NOMO-1 treated with dmso at 0.1 percent for 144 hours (cell line): ENCODE results near the gene MKNK2.

Source experiments
- DNase-seq: peaks from one replicate; lab custom pipeline; 2025; ENCODE audit not compliant: unreplicated experiment; lab: John Stamatoyannopoulos, UW

MKNK2 gene

DNA sequence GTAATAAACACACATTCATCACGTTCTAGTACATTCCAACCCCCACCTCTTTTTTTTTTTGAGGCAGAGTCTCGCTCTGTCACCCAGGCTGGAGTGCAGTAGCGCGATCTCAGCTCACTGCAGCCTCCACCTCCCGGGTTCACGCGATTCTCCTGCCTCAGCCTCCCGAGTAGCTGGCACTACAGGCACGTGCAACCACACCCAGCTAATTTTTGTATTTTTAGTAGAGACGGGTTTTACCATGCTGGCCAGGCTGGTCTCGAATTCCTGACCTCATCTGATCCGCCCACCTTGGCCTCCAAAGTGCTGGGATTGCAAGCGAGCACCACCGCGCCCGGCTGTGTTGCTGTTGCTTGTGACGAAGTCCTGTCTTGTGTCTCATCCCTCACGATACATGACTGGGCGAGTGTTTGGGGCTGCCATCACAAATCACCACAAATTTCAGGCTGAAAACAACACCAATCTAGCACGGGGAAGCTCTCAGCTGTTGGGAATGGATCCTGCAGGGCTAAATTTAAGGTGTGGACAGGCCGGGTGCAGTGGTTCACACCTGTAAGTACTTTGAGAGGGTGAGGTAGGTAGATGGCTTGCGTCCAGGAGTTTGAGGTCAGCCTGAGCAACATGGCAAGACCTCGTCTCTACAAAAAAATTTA, 29.4 kb upstream of the MKNK2 start:
- DNase-seq: no peak

DNA sequence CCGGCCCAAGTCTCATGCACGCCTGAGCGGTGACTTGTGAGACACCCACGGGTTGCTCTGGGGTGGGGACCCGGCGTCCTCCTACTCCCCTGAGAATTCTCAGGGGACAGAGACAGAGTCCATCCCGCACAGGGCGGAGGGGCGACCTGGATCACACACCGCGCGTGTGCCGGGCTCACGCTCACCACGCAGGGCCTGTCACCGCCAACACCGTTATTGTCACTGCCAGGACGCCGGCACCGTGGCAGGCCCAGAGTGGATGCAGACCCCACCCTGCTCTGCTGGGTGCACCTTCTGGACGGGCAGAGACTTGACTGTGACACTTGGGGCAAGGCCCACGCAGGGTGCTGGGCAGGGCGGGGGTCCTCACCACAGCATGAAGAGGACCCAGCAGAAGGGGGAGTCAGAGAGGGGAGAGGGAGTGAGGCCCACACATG, 28.8 kb upstream of the MKNK2 start:
- no peak for DNase-seq

DNA sequence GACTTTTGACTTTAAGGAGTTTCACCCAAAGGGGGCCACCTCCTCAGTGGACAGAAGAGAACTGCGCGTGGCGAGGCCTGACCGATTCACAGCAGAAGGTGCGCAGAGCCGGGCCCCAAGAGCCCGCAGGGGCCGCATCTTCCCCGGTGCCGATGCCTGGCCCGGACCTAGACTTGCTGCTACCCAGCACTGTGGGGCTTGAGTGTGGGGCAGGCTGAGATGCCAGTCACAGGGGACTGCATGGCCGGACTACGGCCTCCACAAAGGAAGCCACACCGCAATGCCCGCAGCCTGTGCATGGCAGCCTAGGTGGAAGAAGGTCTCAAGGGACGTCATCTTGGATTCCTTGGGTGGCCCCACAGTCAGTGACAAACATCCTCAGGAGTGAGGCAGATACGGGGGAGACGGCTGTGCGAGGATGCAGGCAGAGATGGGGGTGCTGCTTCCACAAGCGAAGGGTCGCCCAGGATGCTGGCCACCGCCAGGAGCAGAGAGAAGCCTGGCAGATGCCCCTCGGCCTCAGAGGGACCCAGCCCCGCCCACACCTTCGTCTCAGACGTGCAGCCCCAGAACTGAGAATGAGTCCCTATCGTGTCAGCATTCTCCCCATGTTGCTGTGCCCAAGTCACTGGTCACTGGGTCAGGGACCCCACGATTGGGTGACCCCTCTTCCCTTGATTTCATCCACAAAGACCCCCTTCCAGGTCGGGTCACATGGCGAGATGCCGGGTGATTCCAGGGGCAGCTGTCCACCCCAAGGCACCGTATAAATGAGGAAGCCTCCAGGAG, 28.2 kb upstream of the MKNK2 start:
- no peak for DNase-seq

DNA sequence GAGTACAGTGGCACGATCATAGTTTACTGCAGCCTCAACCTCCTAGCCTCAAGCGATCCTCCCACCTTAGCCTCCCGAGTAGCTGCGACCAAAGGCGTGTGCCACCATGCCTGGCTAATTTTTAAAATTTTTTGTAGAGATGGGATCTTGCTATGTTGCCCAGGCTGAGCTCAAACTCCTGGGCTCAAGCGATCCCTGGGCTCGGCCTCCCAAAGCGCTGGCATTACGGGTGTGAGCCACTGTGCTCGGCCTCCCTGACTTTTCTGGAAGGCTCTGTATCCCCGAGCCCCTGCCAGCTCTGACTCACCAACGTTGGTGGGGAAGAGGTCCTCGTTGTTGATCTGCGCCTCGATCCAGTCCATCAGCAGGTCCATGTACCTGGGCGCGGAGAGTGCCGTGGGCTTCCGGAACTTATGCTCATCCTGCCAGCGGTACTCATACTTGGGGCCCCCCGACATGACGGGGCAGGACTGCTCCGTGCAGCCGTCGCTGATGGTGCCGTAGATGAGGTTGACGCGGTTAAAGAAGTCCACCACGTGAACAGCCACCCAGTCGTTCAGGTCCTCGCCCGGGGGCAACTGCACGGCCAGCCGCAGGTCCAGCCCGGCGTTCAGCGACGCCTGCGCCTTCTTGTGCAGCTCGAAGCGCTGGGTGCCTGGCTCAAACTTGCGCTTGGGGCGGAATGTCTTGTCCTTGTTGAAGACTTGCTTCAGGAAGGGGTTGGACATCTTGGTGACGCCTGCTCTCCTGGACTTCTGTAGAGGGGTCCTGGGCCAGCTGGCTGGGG, 27.0 kb upstream of the MKNK2 start:
- DNase-seq: no peak

DNA sequence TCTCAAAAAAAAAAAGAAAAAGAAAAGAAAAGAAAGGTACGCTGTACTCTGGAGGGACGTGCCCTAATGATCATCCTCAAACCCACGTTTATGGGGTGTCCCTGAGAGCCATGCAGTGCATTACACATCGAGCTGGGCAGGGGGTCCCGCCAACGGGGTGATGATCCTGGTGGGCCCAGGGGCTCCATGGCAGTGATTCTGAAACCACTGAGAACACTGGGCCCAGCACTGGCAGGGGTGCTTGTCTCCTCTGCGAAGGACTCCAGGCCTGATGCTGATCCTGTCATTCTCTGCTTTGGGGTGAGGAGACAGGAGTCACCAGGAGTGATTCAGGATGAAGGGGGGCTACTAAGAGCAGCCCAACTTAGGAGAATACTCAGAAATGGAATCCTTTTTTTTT, 26.4 kb upstream of the MKNK2 start:
- DNase-seq: no peak

DNA sequence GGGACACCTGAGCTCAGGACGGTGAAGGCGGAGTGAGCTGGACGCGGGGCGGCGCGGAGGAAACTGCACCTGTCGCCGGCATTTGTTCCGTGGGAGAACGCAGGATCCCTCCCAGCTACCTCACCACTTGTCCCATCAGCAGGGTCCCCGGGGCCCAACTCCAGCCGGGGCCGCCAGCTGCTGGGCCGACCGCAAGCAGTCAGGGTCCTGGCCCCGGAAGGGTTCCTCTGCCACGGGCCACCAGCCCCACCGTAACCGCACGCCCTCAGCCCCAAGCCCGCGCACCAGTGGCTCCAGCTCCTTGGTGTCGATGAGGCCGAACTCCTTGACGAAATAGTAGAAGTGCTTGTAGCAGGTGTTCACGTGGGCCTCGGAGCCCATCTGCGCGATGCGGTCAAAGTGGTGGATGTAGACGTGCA, 25.5 kb upstream of the MKNK2 start:
- DNase-seq: no peak

DNA sequence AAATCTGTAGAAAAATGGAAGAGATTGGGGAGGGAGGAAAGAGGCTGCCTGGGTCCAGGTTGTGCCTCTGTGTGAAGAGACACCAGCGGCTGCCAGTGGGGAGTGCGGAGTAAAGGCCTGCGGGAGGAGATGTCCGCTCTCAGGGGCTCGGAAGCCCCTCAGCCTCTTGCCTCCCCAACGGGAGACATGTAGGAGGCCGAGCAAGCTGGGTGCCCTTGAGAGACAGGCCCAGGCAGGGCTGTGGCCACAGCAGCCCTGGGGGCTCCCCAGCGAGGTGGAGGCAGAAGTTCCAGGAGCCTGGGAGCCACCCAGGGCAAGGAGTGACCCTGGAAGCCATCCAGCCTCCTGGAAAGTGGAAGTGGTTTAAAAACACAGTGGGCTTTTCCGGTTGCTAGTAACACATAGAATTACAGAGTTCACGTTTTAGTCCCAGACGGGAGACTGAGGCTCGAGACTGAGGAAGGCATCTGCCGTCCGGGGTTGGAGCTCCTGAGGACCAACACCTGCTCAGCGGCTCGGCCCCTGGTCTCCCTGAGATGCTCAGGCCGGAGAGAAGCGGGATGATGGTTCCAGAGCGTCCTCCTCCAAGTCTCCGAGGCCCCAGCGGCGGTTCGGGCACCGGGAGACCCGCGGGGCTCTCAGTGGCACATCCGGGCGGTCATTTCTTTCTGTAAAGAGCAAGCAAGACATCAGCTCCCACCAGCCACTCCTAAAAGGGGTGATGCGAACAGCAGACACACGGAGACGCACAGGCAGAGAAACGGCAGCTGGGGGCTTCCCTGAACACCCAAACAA, 21.9 kb upstream of the MKNK2 start:
- DNase-seq: no peak

DNA sequence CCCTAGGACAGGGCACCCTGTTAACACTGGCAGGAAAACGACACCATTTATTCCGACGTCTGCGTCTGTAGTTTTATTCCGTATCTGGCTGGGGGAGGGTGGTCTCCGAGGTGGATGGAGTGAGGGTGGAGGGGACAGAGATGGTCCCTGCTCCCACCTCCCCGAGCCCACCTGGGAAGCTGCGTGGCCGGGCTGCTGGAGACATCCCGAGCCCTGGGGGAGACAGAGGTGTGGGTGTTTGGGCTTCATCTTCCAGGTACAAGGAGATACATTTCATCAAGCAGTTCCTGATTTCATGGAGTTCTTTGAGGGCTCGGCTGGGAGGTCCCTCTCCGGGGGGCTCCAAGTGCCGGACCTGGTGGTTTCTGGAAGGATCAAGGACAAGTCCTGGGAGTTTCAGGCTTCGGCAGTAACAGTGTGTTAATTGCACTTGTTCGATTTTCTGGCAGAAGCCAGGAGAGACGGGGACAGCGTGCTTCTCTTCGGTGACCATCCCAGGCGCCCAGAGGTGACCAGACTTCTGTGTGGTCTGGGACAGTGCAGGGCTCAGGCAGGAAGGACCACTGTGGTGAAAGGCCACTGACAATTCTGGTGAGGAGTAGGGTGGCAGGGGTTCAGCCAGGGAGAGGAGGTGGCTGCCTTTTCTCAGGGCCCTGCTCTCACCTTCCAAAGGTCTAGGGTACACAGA, 20.1 kb upstream of the MKNK2 start:
- DNase-seq: no peak

DNA sequence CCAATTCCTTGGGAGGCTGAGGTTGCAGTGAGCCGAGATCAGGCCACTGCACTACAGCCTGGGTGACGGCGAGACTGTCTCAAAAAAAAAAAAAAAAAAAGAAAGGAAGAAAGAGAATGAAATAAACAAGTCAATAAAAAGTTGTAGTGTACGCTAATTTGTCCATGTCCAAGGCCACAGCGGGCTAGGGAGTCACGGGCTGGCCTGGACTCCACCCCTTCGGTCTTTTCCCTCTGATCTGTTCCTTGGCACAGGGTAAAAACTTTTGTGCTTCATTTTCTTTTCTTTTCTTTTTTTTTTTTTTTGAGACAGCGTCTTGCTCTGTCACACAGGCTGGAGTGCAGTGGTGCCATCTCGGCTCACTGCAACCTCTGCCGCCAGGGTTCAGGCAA, 19.4 kb upstream of the MKNK2 start:
- no peak for DNase-seq

DNA sequence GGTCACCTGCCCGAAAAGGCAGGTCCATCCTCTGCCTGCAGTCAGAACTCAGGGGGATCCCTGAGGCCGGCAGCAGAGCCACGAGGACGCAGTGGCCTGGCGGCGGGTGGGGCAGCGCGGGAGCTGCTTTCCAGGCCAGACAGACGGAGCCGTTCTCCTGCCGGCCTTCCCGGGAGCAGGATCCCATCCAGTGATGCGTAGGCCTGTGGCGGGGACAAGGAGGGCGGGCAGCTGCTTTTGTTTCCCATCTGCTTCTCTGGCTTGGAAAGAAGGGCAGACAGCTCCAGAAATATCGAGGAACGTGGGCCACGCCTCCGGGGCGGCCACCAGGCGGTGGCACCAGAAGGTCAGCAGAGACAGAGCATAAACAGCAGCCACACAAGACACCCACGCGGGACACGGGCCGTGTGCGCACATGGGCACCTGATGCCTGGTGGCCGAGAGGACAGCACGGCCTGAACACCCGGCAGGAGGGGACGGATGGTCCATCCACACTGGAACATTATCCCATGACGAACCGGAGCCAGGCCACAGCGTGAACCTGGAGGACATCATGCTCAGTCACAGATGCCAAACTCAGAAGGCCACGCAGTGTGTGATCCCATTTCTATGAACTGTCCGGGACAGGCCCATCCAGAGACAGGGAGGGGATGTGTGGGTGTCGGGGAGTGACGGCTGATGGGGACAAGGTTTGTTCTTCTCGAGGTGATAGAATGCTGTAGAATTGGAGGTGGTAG, 13.9 kb upstream of the MKNK2 start:
- no peak for DNase-seq

DNA sequence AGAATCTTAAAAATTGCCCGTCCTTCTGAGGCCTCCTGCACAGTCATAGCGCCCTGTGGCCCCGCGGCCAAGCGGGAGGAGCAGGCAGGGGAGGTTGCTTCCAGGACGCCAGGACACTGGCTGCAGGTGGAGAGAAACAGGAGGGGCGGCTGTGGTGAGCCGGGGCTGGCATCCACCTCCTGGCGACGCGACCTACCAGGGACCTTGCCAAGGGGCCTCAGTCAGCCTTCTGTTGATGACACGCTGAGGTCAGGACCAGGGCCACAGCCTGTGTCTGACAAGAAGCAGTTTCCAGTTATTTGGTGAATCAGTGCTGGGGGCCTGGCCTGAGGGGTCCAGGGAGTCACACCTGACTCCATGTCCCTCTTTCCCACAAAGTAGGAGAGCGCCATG, 13.3 kb upstream of the MKNK2 start:
- no peak for DNase-seq

DNA sequence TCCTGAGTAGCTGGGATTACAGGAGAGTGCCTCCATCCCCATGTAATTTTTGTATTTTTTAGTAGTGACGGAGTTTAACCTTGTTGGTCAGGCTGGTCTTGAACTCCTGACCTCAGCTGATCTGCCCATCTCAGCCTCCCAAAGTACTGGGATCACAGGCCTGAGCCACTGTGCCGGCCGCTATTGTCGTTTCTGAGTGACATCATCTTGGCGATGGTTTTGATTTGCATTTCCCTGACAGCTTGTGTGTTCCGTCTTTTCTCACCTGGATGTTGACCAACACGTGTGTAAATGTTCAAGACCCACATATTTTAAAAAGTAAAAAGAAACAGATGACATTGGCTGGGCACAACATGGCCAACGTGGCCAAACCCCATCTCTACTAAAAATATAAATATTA, 12.8 kb upstream of the MKNK2 start:
- DNase-seq: no peak

DNA sequence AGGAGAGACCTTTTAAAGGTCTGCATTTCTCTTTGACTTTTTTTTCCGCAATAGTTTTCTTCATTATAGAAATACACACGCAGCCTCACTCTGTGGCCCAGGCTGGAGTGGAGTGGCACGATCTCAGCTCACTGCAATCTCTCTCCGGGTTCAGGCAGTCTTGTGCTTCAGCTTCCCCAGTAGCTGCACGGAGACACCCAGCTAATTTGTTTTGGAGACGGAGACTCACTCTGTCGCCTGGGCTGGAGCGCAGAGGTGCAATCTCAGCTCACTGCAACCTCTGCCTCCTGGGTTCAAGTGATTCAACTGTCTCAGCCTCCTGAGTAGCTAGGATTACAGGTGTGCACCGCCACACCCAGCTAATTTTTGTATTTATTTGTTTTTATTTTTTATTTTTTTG, 11.7 kb upstream of the MKNK2 start:
- no peak for DNase-seq

DNA sequence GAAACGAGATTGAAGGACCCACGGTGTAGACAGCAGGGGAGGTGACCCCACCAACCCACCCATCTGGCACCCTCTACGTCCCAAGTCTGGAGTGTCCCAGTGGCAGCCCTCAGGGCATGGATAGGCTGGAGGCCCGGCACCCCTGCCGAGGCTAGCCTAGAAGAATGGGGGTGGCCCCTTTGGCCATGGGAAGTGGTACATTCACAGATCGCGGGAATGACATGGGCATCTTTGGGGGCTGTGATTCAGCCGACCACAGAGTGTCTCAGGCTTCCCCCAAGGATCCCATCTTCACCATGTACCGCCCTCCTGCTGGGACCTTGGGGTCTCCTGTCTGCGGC, 11.3 kb upstream of the MKNK2 start:
- no peak for DNase-seq

DNA sequence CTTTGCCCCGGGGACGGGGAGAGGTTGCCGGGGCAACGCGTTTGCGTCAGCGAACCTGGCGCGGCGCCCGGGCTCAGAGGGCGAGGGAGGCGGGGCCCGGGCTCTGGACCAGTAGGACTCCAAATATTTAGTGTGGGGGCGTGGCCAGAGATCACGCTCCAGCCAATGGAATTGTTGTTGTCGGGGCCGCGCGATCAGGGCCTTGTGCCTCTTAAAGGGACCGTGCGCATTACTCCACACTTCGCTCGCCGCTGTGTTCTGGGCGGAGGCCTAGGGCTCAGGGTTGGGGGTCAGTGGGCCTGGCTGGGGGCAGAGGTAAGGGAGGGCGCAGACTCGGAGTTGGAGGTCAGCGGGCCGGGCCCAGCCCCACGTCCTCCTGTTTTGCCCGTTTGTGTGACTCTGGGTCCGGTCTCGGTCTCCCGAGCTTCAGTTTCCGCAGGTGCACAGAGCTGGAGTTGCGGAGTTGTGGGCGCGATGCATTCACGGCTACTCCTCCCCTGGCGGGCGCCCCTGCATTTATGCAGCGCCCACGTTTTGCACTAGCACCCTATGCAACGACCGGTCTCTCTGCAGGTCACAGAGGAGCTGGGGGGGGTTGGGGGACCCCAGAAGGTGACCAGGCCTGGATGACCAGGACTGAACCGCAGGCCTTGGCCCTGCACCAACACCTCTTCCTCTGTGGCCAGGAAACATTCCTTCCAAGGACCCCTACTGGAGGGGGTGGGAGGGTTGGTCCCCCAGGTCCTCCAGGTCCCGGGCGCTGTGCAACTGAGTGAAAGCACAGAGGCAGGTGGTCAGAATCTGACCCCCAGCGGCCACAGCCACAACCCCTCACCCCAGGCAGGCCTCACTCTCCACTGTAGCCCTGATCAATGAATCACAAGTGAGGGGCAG, 10.7 kb upstream of the MKNK2 start:
- peak; percentile 97 for DNase-seq

DNA sequence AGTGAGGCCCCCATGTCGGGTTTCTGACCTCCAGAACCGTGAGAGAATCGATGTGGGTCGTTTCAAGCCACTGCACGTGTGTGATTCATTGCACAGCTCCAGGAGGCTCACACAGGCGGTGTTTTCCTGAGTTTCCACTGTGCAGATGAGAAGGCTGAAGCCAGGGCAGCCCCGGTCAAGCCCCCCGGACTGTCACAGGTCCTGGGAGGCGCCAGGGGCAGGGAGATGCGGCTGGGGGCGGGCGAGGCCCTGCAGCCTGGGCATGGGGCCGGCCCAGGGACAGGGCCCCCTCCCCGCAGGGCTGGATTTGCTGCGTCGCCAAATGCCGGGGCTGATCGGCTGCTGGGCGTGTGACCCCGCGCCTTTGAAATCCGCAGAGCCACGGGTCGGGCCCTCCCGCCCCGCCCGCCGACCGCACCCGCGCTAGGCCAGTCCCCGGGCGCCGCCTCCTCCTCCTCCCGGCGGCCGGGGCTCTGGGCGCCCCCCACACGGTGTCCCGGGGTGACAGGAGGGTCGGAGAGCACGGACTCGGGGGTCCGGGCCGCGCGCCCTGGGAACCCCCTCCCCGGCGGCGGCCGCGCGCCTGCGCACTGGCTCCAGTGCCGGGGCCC, 9.9 kb upstream of the MKNK2 start:
- DNase-seq: no peak

DNA sequence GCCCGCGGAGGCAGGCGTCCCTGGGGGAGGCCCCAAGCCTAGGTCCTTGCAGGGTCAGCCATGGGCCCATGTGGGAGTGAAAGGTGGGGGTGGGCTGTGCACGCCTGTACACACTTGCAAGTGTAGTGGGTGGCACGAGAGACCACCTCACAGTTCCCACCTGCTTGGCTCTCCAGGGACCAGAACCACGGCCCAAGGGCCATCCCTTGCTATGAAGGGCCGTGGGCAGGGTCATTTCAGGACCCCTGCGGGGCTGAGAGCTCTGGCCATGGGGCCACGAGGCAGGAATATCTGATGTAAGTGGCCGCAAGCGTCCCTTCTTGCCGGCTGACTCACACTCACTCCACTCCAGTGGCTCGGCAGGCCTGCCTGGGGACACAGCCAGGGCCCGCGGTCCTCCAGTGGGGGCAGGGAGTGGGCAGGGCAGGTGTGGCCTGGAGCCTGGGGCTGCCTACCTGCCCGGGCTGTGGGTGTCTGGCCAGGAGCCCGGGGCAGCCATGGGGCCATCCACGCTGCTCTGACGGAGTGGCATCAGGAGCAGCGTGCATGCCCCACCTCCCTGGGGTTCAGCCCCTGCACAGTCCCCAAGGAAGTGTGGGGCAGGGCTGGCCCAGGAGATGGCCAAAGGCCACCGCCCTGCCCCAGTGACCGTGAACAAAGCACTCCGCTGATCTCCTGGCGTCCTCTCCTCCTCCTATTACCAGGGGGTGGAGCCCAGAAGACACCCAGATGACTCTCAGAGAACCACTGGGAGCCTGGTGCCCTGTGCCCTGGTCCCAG, 8.6 kb upstream of the MKNK2 start:
- no peak for DNase-seq
